GM18507 (cell line): ENCODE results near the gene VWA5A.
"Not testable (repeated sequence)": the region's sequence is repeated elsewhere in the genome, so short reads cannot be mapped to it uniquely, and the experiment has no call there.

Experiments used
- DNase-seq: peaks from one replicate; pipeline ENCODE4 v3.0.0; 2011; ENCODE audit warnings: low read depth; ENCODE audit not compliant: insufficient read length; ENCODE audit errors: extremely low spot score
- FAIRE-seq: peaks from 2 replicates; lab custom pipeline; 2011; peaks lifted over from hg19 to GRCh38; lab: Jason Lieb, UNC

Gene VWA5A

DNA sequence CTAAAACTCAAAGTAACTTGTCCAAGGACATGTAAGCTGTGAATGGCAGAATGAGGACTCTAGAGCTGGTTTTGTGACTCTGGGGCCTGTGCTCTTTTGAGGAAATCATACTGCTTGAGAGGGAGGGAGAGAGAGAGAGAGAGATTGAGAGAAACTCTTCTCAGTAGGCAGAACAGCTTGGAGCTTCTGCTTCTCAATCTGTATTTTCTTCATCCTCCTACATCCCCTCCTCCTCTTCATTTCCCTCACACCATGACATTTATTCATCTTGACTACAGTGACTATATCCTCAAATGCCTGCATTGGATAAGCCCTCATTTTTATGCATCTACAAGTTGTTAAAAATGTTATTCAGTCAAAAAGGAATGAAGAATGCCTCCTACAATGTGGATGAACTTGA, 44.2 kb downstream of the VWA5A start:
- no peak for DNase-seq
- FAIRE-seq, result no peak

DNA sequence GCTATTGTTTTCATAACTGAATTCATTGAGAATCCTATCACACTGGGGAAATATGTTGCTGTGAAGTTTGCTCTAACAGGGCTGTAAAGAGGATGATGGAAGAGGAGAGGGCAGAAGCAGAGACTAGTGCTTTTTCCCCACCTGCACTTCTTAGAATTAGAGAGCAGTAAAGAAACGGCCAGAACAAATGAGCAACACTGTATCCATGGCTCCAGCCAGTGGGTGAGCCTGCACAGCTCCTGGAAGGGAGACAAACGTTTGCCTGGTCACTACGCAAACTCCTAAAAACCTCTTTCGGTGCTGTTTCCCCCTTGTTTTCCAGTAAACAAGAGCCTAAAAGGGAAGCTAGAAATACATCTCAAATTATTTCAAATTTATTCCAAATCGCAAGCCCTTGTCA, 45.7 kb downstream of the VWA5A start:
- DNase-seq, result no peak
- no peak for FAIRE-seq

DNA sequence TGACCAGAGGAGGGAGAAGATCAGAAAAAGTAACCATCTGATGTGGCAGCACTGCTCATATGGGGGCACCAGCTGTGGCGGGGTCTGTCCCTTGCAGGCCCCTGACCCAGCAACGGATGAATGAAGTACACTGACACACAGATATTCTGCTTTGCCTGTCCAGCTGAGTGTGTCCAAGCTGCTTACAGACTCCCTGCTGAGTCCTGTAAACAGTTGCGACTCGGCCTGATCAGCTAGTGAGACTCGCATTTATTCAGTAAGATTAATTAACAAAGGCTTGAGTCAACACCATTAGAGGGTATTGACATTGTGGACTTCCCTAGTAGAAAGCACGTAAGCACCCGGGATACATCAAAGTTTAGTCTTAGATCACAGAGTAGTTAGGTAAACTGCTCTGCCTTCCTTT, 52.6 kb downstream of the VWA5A start:
- FAIRE-seq, result no peak
- no peak for DNase-seq

DNA sequence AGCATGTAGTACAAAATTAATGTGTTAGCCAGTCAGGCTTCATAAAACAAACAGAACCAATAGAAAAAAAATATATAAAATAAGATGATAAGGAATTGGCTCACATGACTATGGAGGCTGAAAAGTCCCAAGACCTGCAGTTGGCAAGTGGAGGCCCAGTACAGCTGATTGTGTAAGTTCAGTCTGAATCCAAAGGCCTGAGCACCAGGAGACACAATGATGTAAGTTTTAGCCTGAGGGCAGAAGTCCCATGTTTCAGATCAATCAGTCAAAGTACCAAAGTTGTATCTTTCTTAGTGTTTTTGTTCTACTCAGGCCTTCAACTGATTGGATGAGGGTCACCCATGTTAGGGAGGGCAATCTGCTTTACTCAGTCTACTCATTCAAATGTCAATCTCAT, 53.5 kb downstream of the VWA5A start:
- DNase-seq (no peak), FAIRE-seq (no peak)

DNA sequence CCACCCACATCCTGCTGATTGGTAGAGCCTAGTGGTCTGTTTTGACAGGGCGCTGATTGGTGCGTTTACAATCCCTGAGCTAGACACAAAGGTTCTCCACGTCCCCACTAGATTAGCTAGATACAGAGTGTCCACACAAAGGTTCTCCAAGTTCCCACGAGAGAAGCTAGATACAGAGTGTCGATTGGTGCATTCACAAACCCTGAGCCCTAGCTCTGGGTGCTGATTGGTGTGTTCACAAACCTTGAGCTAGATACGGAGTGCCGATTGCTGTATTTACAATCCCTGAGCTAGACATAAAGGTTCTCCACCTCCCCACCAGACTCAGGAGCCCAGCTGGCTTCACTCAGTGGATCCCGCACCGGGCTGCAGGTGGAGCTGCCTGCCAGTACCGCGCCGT, 55.1 kb downstream of the VWA5A start:
- not testable (repeated sequence) for DNase-seq, FAIRE-seq

DNA sequence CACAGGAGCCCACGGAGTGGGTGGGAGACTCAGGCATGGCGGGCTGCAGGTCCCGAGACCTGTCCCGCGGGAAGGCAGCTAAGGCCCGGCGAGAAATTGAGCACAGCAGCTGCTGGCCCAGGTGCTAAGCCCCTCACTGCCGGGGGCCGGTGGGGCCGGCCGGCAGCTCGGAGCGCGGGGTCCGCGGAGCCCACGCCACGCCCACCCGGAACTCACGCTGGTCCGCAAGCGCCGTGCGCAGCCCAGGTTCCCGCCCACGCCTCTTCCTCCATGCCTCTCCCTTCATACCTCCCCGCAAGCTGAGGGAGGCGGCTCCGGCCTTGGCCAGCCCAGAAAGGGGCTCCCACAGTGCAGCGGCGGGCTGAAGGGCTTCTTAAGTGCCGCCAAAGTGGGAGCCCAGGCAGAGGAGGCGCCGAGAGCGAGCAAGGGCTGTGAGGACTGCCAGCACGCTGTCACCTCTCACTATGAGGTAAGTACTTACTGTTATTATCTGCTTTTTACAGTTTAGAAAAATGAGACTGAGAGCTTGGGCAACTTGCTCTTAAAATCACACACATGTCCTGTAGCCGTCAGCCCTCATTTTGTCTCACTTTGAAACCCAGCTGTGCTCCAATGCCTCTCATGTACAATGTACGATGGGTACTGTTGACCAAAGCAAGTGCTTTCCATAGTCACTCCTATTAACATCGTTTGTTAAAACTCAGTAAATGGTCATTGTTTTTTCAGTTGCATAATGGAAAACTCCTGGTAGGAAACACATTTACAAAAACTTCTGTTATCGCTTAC, 55.7 kb downstream of the VWA5A start:
- FAIRE-seq, result no peak

DNA sequence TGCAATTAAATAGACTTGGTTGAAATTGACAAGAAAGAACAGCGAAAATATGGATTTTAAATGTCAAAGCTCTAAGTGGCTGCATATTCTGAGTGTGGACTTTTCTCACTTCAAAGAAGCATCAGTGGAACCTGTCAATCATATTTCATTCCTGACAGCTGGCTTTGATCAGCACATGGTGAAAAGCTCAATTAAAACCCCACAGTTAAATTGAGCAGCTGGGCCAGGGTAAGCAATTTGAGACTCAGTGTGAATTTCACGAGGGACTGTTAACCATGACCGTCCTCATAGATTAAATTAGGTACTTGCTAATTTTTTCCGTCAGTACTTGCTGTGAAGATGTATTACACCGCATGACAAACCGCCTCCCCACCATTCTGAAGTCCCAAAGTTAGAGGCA, 56.9 kb downstream of the VWA5A start:
- FAIRE-seq, result no peak
- no peak for DNase-seq

More for the DNA sequence above, 55.7 kb downstream of the VWA5A start:
- DNase-seq, result no peak

DNA sequence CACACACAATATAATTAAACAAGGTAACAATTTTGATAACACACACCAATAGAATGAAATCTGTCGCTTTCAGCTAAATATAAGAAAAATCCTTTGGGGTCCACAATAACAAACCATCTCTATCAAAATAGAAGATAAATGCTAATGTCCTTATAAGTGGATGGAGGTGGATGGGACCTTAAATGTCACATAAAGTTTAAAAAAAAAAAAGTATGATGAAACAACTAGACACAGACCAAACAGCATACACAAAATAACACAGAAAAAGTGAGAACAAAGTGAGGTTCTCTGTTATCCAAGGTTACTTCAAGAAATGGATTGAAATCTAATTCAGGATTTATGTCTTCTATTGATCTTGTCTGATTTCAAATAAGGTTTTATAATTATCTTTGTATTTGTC, 57.3 kb downstream of the VWA5A start:
- no peak for FAIRE-seq
- no peak for DNase-seq

DNA sequence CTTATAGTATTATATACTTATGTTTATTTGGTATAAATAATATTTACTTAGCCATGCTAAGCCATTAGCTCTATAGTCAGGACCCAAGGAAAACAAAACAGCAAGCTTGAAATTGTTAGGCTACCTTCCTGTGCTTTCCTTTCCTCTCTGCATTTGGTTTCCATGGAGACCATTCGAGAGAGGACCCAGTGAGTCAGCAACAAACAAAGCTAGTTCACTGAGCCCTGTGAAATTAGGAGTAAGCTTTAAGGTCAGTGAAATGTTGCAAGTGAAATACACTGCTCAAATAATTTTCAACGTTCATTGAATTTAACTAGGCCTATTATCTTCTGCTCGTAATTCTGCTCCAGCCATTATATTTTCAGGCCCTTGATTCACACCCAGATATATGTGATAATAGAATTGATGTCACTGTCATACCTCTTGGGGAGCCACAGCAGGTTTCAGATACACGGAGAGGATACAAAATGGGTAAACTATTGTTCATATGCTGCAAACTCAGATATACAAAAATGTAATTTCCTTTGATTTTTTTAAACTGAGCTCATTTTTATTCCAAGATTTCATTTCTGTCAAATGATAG, 58.8 kb downstream of the VWA5A start:
- no peak for DNase-seq
- FAIRE-seq, result no peak

DNA sequence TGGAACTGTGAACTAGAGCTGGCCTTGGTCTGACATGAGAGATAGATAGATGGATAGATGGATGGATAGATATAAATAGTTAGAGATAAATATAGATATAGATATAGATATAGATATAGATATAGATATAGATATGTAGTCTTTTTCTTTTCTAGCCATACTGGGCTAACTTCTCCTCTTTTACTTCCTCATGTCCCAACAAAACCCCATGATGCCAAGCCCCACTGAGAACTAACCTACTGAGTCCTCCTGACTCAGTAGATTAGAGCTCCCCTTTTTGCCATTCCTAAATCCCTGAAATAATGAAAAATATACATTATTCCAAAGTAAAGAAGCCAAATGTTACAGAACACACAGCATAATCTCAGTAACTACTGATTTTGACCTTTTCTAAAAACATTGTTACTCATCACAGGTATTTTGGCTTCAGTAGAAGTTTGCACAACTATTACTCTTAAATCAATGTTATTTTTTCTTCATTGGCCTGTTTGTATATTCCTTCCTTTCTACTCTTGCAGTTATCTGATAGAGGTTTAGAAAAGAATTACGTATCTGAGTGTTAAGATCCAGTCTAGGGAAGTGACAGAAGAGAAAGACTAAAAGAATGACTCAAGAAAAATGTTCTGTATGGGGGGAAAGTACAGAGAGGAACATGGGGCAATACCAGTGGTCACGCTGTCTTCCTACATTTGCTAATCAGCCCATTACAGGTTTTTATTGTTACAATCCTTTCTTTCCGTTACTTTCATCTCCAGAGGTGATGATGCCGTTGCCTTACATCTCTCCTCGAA, 61.9 kb downstream of the VWA5A start:
- no peak for FAIRE-seq
- DNase-seq, result no peak

DNA sequence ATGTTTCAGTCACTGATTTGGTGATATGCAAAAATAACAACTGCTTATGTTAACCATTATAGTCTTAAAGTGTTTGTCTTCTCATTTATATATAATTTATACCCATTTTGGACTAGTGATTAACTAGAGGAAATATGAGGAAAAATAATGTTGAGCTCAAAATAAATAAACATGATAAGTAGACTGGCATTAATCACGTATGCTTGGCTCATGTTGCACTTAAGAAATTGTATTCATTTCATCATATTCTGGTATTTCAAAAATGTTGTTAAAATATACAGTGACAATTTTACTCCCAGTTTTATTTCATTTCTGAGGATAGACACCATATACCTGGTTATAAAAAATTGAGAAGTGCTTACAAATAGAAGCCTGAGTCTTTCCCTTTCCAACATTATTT, 64.1 kb downstream of the VWA5A start:
- DNase-seq (no peak), FAIRE-seq (no peak)

DNA sequence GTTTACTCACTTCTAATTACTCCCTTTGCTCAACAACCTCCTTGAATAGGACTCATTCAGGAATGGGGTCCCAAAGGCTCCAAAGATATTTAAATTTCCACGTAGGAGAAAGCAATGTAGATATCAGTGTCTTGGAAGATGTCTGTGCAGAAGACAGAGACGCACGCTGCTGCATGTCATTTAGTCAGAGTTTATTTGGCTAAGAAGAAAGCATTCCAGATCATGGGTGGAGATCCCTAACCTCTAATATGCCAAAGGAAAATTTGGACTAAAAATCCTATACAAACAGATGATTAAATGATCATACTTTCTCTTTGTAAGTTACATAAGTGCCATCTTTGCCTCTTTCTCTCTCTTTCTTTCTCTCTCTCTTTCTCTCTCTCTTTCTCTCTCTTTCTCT, 67.8 kb downstream of the VWA5A start, which contains the start of gene OR10D3:
Gene OR10D3 (plus strand): TSS at position 278 of the 400 bp plus-strand sequence. CDS start 1,925 bp downstream, outside the sequence.
- FAIRE-seq, result no peak
- DNase-seq, result no peak

DNA sequence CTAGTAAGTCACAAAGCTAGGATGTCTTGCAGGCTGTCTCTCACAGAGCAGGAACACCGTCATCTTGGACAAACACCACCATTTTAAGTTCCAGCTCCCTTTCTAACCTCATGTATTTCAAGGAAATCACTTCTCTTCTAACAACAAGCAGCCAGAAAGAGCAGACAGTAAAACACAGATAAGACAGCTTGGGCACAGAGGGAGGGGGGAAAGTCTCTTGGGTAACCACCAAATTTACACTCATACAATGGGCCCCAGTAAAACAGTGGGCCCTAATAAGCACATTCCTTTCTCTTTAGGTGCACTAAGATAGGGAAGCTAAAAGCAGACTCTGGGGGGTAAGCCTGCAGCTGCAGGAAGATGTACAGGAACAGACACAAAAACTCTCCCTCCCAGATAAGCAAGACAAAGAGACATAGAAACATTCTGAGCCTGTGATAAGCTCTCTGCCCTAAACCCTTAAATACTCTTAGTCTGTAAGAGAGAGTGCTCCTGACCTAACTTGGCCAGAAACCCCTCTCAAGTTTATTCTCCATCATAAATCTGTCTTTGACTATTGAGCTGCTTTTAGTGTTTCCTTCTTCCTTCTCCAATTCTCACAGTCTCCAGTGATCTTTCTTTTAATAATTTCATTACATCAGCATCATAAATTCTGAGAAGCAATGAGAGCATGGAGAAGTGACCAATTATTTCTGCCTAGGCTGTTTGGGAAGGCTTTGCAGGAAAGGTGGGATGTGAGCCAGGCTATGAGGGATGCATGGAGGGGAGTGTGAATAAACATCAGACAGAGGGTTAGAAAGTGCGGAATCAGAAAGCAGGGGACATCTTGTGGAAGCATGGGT, 75.3 kb downstream of the VWA5A start:
- no peak for FAIRE-seq
- no peak for DNase-seq

DNA sequence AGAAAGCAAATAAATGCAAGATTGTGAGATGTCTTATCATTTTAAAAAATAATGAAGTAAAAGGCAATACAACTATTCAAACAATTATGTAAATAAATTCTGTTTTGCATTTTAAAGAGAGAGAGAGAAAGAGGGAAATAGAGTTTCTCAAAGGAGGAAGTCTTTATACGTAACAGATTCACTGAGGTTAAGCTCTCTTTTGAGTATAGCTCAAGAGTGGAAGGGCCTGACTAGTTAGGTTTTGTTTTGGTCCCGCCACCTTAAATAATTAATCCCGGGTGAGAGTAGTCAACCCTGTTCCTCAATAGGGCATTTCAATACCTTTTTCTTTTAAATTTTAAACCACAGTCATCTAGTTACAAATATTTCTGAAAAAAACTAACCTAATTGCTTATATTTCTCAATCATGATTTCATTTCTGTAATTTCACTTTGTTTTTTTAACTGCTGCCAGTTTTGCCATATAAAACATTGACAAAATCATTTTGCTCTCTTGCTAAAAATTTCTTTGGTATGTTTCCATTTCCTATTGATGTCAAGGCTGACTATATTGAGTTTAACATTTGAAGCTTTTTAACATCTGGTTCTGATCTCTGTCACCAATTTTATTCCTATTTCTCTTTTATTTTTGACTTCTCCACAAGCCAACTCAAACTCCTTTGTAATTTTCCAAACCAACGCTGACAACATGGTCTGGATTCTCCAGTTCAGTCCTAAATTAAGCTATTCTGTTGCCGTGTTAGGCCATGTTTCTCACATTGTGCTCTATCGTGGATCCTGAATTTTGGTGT, 78.2 kb downstream of the VWA5A start:
- FAIRE-seq, result peak; percentile 55
- no peak for DNase-seq

DNA sequence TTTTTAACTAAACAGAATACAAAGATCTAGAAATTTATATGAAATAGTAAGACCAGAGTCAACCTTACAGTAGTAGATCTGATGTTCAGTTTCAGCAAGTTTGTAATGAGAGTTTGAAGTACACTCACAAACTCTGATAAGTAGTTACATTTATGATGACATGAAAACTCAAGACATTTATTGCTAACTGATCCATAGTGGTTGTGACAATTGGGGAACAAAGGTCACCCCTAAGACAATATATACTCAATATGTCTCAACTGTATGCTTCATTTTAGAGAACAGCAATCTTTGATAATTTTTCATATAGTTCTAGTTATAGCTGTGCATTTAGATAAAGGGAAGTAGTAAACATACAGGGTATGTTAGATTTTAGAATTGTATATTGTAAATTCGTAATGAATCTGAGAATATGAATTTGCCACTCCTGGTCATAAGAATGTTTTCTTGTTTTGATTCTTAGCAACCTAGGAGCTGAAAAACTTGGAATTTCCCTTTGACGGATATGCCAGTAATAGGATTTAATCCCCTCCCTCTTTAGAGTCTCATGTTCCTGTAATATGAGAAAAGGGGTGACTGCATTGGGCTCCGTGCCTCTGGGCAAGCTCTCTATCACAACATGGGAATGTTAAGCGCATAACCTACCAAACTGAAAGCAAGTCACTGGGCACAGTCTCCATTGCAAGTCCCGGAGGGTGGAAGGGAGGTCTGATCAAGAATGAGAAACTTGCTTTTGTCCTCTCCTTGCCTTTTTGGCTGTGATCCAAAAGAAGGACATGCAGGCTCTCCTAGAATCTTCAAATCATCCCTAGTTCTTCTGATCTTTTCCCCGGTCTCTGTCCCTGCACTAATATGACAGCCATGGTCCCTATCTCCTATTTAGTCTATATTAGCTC, 79.3 kb downstream of the VWA5A start:
- FAIRE-seq (no peak), DNase-seq (no peak)

DNA sequence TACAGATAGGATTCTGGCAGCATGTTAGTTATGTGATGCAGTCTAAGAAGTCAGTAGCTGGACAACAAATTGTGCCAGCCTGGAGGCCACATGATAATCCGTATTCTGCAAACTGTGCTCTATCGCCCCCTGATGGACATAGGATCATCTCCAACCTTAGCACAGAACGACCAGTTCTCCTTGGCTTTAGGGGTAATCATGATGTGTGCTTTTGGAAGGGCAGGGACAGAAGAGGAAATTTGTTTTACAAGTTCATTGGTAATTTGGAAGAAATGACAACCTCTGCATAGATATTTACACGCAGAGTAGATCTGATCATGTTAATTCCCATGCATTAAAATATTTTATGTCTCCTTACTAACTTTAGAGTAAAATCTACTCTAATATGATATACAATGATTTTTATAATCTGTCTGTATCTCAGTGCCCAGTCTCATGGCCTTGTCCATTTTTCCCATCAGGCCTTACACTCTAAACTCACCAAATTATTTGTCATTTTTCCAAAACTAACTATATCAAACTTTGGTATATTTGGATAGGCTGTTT, 80.0 kb downstream of the VWA5A start:
- peak; percentile 81 for FAIRE-seq
- no peak for DNase-seq
